IPS DF 4.7 (cell line): ENCODE data around the gene CACFD1.

Experiments used
- DNase-seq: peaks from one replicate; pipeline ENCODE4 v3.0.0-alpha.2; 2013; ENCODE audit warnings: low spot score; ENCODE audit errors: extremely low read depth

CACFD1 gene

GRCh38 chr9:133459476-133460404 is at the start of gene CACFD1:
TSS of gene CACFD1 (plus strand) at chr9:133459978. CDS start at chr9:133460067, 89 bp downstream.
- DNase-seq = no peak

- no peak for DNase-seq
Observed at GRCh38 chr9:133415170-133415569, 44.6 kb upstream of the CACFD1 start.

GRCh38 chr9:133417541-133418461 is 42.0 kb upstream of the CACFD1 start, which contains the start of gene REXO4:
TSS of gene REXO4 (minus strand) at chr9:133418010. CDS start at chr9:133417844, 166 bp downstream.
- no peak for DNase-seq

GRCh38 chr9:133419005-133419404 is 40.8 kb upstream of the CACFD1 start:
- no peak for DNase-seq

GRCh38 chr9:133420392-133420827 is 39.4 kb upstream of the CACFD1 start:
- DNase-seq = no peak

GRCh38 chr9:133421615-133422542 is 37.9 kb upstream of the CACFD1 start, which contains the start of gene ADAMTS13:
TSS of gene ADAMTS13 (plus strand) at chr9:133422367. CDS start at chr9:133422444, 77 bp downstream.
- DNase-seq = no peak

- DNase-seq = no peak
Observed at GRCh38 chr9:133423216-133423615, 36.6 kb upstream of the CACFD1 start.

GRCh38 chr9:133424187-133424586 is 35.6 kb upstream of the CACFD1 start:
- DNase-seq = no peak

GRCh38 chr9:133425049-133425632 is 34.6 kb upstream of the CACFD1 start:
- no peak for DNase-seq

- DNase-seq = no peak
Observed at GRCh38 chr9:133426011-133426410, 33.8 kb upstream of the CACFD1 start.

GRCh38 chr9:133427658-133428348 is 32.0 kb upstream of the CACFD1 start:
- no peak for DNase-seq

- DNase-seq = no peak
Observed at GRCh38 chr9:133428617-133429101, 31.1 kb upstream of the CACFD1 start.

GRCh38 chr9:133429214-133429613 is 30.6 kb upstream of the CACFD1 start:
- no peak for DNase-seq

GRCh38 chr9:133429641-133430161 is 30.1 kb upstream of the CACFD1 start:
- no peak for DNase-seq

- no peak for DNase-seq
Observed at GRCh38 chr9:133430244-133430643, 29.5 kb upstream of the CACFD1 start.

- no peak for DNase-seq
Observed at GRCh38 chr9:133433351-133433843, 26.4 kb upstream of the CACFD1 start.

- no peak for DNase-seq
Observed at GRCh38 chr9:133436681-133437080, 23.1 kb upstream of the CACFD1 start.

GRCh38 chr9:133437753-133438531 is 21.8 kb upstream of the CACFD1 start:
- no peak for DNase-seq
